Esophagus squamous epithelium (tissue), 5 donors: ENCODE results near the gene AUTS2. TPM values are rescaled to one million over a fixed set of nuclear protein-coding genes. Genes with fewer than 3 reads are reported as not detected.
"Not testable (repeated sequence)": the region's sequence is repeated elsewhere in the genome, so short reads cannot be mapped to it uniquely, and the experiment has no call there.

Experiments used
- DNase-seq: peaks from one replicate; lab custom pipeline; 2025; lab: John Stamatoyannopoulos, UW
- H3K27ac ChIP-seq, 4 donors: fragments of 200-600 bp; sonication (generic); one replicate each; pipeline ENCODE4 v1.5.1; 2016 to 2019; ENCODE audit warnings: mild to moderate bottlenecking in 1 of 4
- H3K27me3 ChIP-seq, 4 donors: fragments of 200-600 bp; sonication (generic); 1 replicate in 3 of 4; 2 replicates in 1 of 4; pipeline versions ENCODE4 v1.5.1 to v1.6.0; 2017 to 2021; ENCODE audit warnings: antibody characterized with exemption in 1 of 4
- H3K36me3 ChIP-seq, 3 donors: fragments of 200-600 bp; sonication (generic); one replicate each; pipeline ENCODE4 v1.5.1; 2016 to 2019
- H3K4me1 ChIP-seq, 3 donors: fragments of 200-600 bp; sonication (generic); one replicate each; pipeline ENCODE4 v1.5.1; 2017 to 2019
- H3K4me3 ChIP-seq, 4 donors: fragments of 200-600 bp; sonication (generic); 1 replicate in 3 of 4; 2 replicates in 1 of 4; pipeline ENCODE4 v1.5.1; 2016 to 2019; ENCODE audit warnings: mild to moderate bottlenecking in 2 of 4, moderate library complexity in 1 of 4
- H3K9me3 ChIP-seq, 3 donors: fragments of 200-600 bp; sonication (generic); one replicate each; pipeline ENCODE4 v1.5.1; 2016 to 2019
- CTCF ChIP-seq, 6 experiments: fragments of 450-650 bp in 4 of 6; fragments of 200-600 bp in 2 of 6; sonication (generic) in 2 of 6; IDR thresholded peaks; one replicate each; pipeline ENCODE4 v1.5.1; 2016 to 2019; ENCODE audit warnings: antibody characterized with exemption in 6 of 6, mild to moderate bottlenecking in 4 of 6, moderate library complexity in 4 of 6
- POLR2A ChIP-seq, 4 donors: fragments of 450-650 bp; IDR thresholded peaks; one replicate each; pipeline ENCODE4 v1.6.1; 2017; ENCODE audit warnings: antibody characterized with exemption in 4 of 4, mild to moderate bottlenecking in 4 of 4, moderate library complexity in 3 of 4
- WGBS, 2 donors: methylation state at CpG; one replicate each; pipeline ENCODE4 v1.1.5; 2018; 5-methylcytosine and 5-hydroxymethylcytosine counted together
- intact Hi-C: fragments of 100-400 bp; cut with DNase I; formaldehyde crosslinking; loops from one replicate; pipeline ENCODE4 v1.15.0; 2022
- total RNA-seq, 4 donors: library from RNA; depleted of rRNA; stranded (reverse); fragments of >200 nt; gene quantifications; one replicate each; pipeline ENCODE4 v1.1.0, GENCODE V29; 2016
- donor health status: DM: yes; HTN: yes; CAD: no.

AUTS2 gene
- total RNA-seq, 4 donors from 2014 or later: 9.5 to 36.2 (median 23.0) TPM

GRCh38 chr7:70726294-70726693 is 1128.0 kb downstream of the AUTS2 start:
- H3K4me3 ChIP-seq: no peak overlapping the region

GRCh38 chr7:70726951-70727378 is 1128.7 kb downstream of the AUTS2 start:
- H3K27me3 ChIP-seq: no peaks in the 10 kb centered on the region
- H3K4me1 ChIP-seq: peaks cover 9 to 79% (median 25%) of the 10 kb centered on the region in 3 donors
- intact Hi-C loops: no loop called here
- WGBS, 2 donors: 40 to 48% methylated on average over 9 of the region's 9 CpGs
- DNase-seq: no peak
- peak overlapping the region; percentile 38 to 86 (median 52) for H3K27ac ChIP-seq
- H3K36me3 ChIP-seq: no peaks in the 10 kb centered on the region
- H3K9me3 ChIP-seq: no peaks in the 10 kb centered on the region
- H3K4me3 ChIP-seq: no peak overlapping the region
- TF ChIP-seq CTCF (IDR thresholded peaks at IDR 0.05) (no peak), POLR2A (IDR thresholded peaks at IDR 0.05) (no peak)

More at GRCh38 chr7:70726294-70726693, 1128.0 kb downstream of the AUTS2 start:
- no peak for DNase-seq
- TF ChIP-seq POLR2A (IDR thresholded peaks at IDR 0.05) (no peak), CTCF (IDR thresholded peaks at IDR 0.05) (no peak)
- peak overlapping the region in 3 of 4 donors; percentile 38 to 86 (median 57) for H3K27ac ChIP-seq
- H3K27me3 ChIP-seq: no peaks in the 10 kb centered on the region
- intact Hi-C loops: no loop called here
- H3K4me1 ChIP-seq: peaks cover 9 to 80% (median 25%) of the 10 kb centered on the region in 3 donors
- WGBS, 2 donors: 61 to 65% methylated on average over 1 of the region's 1 CpG
- H3K36me3 ChIP-seq: no peaks in the 10 kb centered on the region
- H3K9me3 ChIP-seq: no peaks in the 10 kb centered on the region

- intact Hi-C loops: no loop called here
- no peak overlapping the region for H3K4me3 ChIP-seq
- peaks cover 9 to 81% (median 25%) of the 10 kb centered on the region in 3 donors for H3K4me1 ChIP-seq
- no peaks in the 10 kb centered on the region for H3K9me3 ChIP-seq
- no peak for DNase-seq
- no peaks in the 10 kb centered on the region for H3K36me3 ChIP-seq
- WGBS, 2 donors: 43 to 61% methylated on average over 2 of the region's 2 CpGs
- no peak for TF ChIP-seq POLR2A (IDR thresholded peaks at IDR 0.05)
- H3K27ac ChIP-seq: peak overlapping the region; percentile 32 to 86 (median 69)
- no peaks in the 10 kb centered on the region for H3K27me3 ChIP-seq
Measured at GRCh38 chr7:70727861-70728260, 1129.6 kb downstream of the AUTS2 start.

- peak overlapping the region in 1 of 4 donors; percentile 35 for H3K4me3 ChIP-seq
- peaks cover 9 to 79% (median 25%) of the 10 kb centered on the region in 3 donors for H3K4me1 ChIP-seq
- H3K27ac ChIP-seq: peak overlapping the region; percentile 71 to 89 (median 84)
- WGBS, 2 donors: 16 to 37% methylated on average over 12 to 13 of the region's 13 CpGs
- H3K9me3 ChIP-seq: no peaks in the 10 kb centered on the region
- no peaks in the 10 kb centered on the region for H3K27me3 ChIP-seq
- intact Hi-C loops: no loop called here
- no peaks in the 10 kb centered on the region for H3K36me3 ChIP-seq
- TF ChIP-seq POLR2A (IDR thresholded peaks at IDR 0.05) (no peak), CTCF (IDR thresholded peaks at IDR 0.05) (no peak)
- no peak for DNase-seq
Measured at GRCh38 chr7:70728872-70729552, 1130.7 kb downstream of the AUTS2 start.

GRCh38 chr7:70729553-70730157 is 1131.4 kb downstream of the AUTS2 start:
- peaks cover 9 to 80% (median 25%) of the 10 kb centered on the region in 3 donors for H3K4me1 ChIP-seq
- intact Hi-C loops, DNase-seq: not testable (repeated sequence)

More at GRCh38 chr7:70729553-70730157, 1131.4 kb downstream of the AUTS2 start:
- peak overlapping the region; percentile 71 to 89 (median 84) for H3K27ac ChIP-seq
- not testable (repeated sequence) for H3K27me3 ChIP-seq, H3K36me3 ChIP-seq, H3K4me3 ChIP-seq, H3K9me3 ChIP-seq
- 74 to 83% methylated on average over 10 to 13 of the region's 13 CpGs for WGBS, 2 donors
